Suprapubic skin (tissue), 4 donors: ENCODE results near the gene RBP3. TPM values are rescaled to one million over a fixed set of nuclear protein-coding genes. Genes with fewer than 3 reads are reported as not detected.

Experiments used
- DNase-seq, 2 donors: peaks; one replicate each; pipeline ENCODE4 v3.0.0-alpha.2; 2019; ENCODE audit warnings: low spot score in 2 of 2
- H3K27ac ChIP-seq: fragments of 200-600 bp; sonication (generic); one replicate; pipeline ENCODE4 v1.5.1; 2019
- H3K27me3 ChIP-seq: fragments of 200-600 bp; sonication (generic); one replicate; pipeline ENCODE4 v1.5.1; 2019
- H3K36me3 ChIP-seq: fragments of 200-600 bp; sonication (generic); one replicate; pipeline ENCODE4 v1.5.1; 2019
- H3K4me1 ChIP-seq: fragments of 200-600 bp; sonication (generic); one replicate; pipeline ENCODE4 v1.5.1; 2019
- H3K4me3 ChIP-seq: fragments of 200-600 bp; sonication (generic); one replicate; pipeline ENCODE4 v1.5.1; 2019; ENCODE audit warnings: mild to moderate bottlenecking
- H3K9me3 ChIP-seq: fragments of 200-600 bp; sonication (generic); one replicate; pipeline ENCODE4 v1.5.1; 2019
- CTCF ChIP-seq, 2 donors: fragments of 200-600 bp in 1 of 2; fragments of 450-650 bp in 1 of 2; sonication (generic) in 1 of 2; IDR thresholded peaks; one replicate each; pipeline ENCODE4 v1.5.1; 2016 to 2019; ENCODE audit warnings: antibody characterized with exemption in 2 of 2, mild to moderate bottlenecking in 1 of 2, moderate library complexity in 1 of 2
- EP300 ChIP-seq: sonication (generic); formaldehyde crosslinking; IDR thresholded peaks from one replicate; pipeline ENCODE4 v1.6.1; 2017; ENCODE audit warnings: antibody characterized with exemption
- POLR2A ChIP-seq, 2 donors: fragments of 450-650 bp; IDR thresholded peaks; one replicate each; pipeline ENCODE4 v1.6.1; 2017; ENCODE audit warnings: antibody characterized with exemption in 2 of 2, mild to moderate bottlenecking in 2 of 2, moderate library complexity in 2 of 2
- POLR2AphosphoS5 ChIP-seq, 3 donors: sonication (generic); formaldehyde crosslinking; IDR thresholded peaks; one replicate each; pipeline ENCODE4 v1.6.1; 2017; ENCODE audit warnings: antibody characterized with exemption in 3 of 3
- WGBS: methylation state at CpG from one replicate; pipeline ENCODE4 v1.1.5; 2018; 5-methylcytosine and 5-hydroxymethylcytosine counted together
- total RNA-seq, 4 donors: library from RNA; depleted of rRNA; stranded (reverse); fragments of >200 nt; gene quantifications; one replicate each; pipeline ENCODE4 v1.1.0, GENCODE V29; 2016

The RBP3 gene
- total RNA-seq, 4 donors from 2014 or later: not detected

GRCh38 chr10:47366181-47366631, 18.0 kb downstream of the RBP3 start:
- WGBS: 86% methylated on average over 5 of the region's 5 CpGs
- Histone ChIP-seq H3K27me3 (no peaks in the 10 kb centered on the region), H3K4me1 (no peaks in the 10 kb centered on the region), H3K9me3 (no peaks in the 10 kb centered on the region), H3K4me3 (no peak overlapping the region), H3K36me3 (no peaks in the 10 kb centered on the region), H3K27ac (no peak overlapping the region)
- no peak for TF ChIP-seq EP300
- TF ChIP-seq CTCF (IDR thresholded peaks at IDR 0.05): no peak
- TF ChIP-seq POLR2A (IDR thresholded peaks at IDR 0.05): no peak
- no peak for TF ChIP-seq POLR2AphosphoS5 (IDR thresholded peaks at IDR 0.05)
- peak; percentile 20 to 43 for DNase-seq

- no peaks in the 10 kb centered on the region for H3K9me3 ChIP-seq
- peak; percentile 18 to 43 for DNase-seq
- no peak overlapping the region for H3K27ac ChIP-seq
- no peaks in the 10 kb centered on the region for H3K27me3 ChIP-seq
- no peak overlapping the region for H3K4me3 ChIP-seq
- H3K4me1 ChIP-seq: no peaks in the 10 kb centered on the region
- whole genome bisulfite sequencing: 89% methylated on average over 8 of the region's 8 CpGs
- no peaks in the 10 kb centered on the region for H3K36me3 ChIP-seq
- no peak for TF ChIP-seq POLR2AphosphoS5 (IDR thresholded peaks at IDR 0.05)
- no peak for TF ChIP-seq EP300
- TF ChIP-seq POLR2A (IDR thresholded peaks at IDR 0.05): no peak
- no peak for TF ChIP-seq CTCF (IDR thresholded peaks at IDR 0.05)
These were observed 18.7 kb downstream of the RBP3 start for GRCh38 chr10:47366731-47367460.

GRCh38 chr10:47367646-47368045, 19.5 kb downstream of the RBP3 start:
- Histone ChIP-seq H3K9me3 (no peaks in the 10 kb centered on the region), H3K36me3 (no peaks in the 10 kb centered on the region), H3K4me1 (no peaks in the 10 kb centered on the region), H3K27ac (no peak overlapping the region), H3K4me3 (no peak overlapping the region), H3K27me3 (no peaks in the 10 kb centered on the region)
- WGBS: 91% methylated on average over 7 of the region's 11 CpGs
- TF ChIP-seq POLR2A (IDR thresholded peaks at IDR 0.05): no peak
- no peak for TF ChIP-seq CTCF (IDR thresholded peaks at IDR 0.05)
- TF ChIP-seq POLR2AphosphoS5 (IDR thresholded peaks at IDR 0.05): no peak
- TF ChIP-seq EP300: no peak
- DNase-seq: peak; percentile 37 to 67

- WGBS: 93% methylated on average over 7 of the region's 24 CpGs
- no peak overlapping the region for H3K4me3 ChIP-seq
- TF ChIP-seq POLR2A (IDR thresholded peaks at IDR 0.05) (no peak), CTCF (IDR thresholded peaks at IDR 0.05) (no peak), POLR2AphosphoS5 (IDR thresholded peaks at IDR 0.05) (no peak), EP300 (no peak)
- H3K4me1 ChIP-seq: no peaks in the 10 kb centered on the region
- no peaks in the 10 kb centered on the region for H3K36me3 ChIP-seq
- H3K27me3 ChIP-seq: no peaks in the 10 kb centered on the region
- H3K9me3 ChIP-seq: no peaks in the 10 kb centered on the region
- peak; percentile 55 to 76 for DNase-seq
- no peak overlapping the region for H3K27ac ChIP-seq
These were observed 20.4 kb downstream of the RBP3 start for GRCh38 chr10:47368431-47369180.

- 87% methylated on average over 9 of the region's 9 CpGs for WGBS
- TF ChIP-seq POLR2A (IDR thresholded peaks at IDR 0.05): no peak
- no peak for TF ChIP-seq CTCF (IDR thresholded peaks at IDR 0.05)
- TF ChIP-seq POLR2AphosphoS5 (IDR thresholded peaks at IDR 0.05): no peak
- no peak for TF ChIP-seq EP300
- Histone ChIP-seq H3K27ac (no peak overlapping the region), H3K4me3 (no peak overlapping the region), H3K9me3 (no peaks in the 10 kb centered on the region), H3K27me3 (no peaks in the 10 kb centered on the region), H3K4me1 (no peaks in the 10 kb centered on the region), H3K36me3 (no peaks in the 10 kb centered on the region)
- peak; percentile 40 to 70 for DNase-seq
These were observed 21.2 kb downstream of the RBP3 start for GRCh38 chr10:47369251-47369894.
